NB4 (cell line): Measurements from ENCODE around the gene TMOD4.
"Not testable (repeated sequence)": the region's sequence is repeated elsewhere in the genome, so short reads cannot be mapped to it uniquely, and the experiment has no call there.

ENCODE experiments used
- DNase-seq: peaks from one replicate; pipeline ENCODE4 v3.0.0; 2010; ENCODE audit warnings: low read depth
- H3K4me3 ChIP-seq: one replicate; pipeline ENCODE4 v1.5.1; 2011; ENCODE audit warnings: mild to moderate bottlenecking, low read depth, low read length, moderate library complexity
- MYC ChIP-seq: IDR thresholded peaks from 2 replicates; pipeline ENCODE4 v1.6.1; 2011; ENCODE audit warnings: low read depth, low read length
- POLR2A ChIP-seq: IDR thresholded peaks from 2 replicates; pipeline ENCODE4 v1.6.1; 2011; ENCODE audit warnings: mild to moderate bottlenecking; ENCODE audit not compliant: insufficient read length; ENCODE audit errors: extremely low read depth
- TF ChIP-seq, protein P1 (sequence below): IDR thresholded peaks from 2 replicates; pipeline ENCODE4 v1.6.1; 2011; ENCODE audit warnings: low read depth, low read length
- TF ChIP-seq, protein P2 (sequence below): IDR thresholded peaks from one replicate; pipeline ENCODE4 v1.5.1; 2012; ENCODE audit warnings: low read depth, low read length

Gene TMOD4

DNA sequence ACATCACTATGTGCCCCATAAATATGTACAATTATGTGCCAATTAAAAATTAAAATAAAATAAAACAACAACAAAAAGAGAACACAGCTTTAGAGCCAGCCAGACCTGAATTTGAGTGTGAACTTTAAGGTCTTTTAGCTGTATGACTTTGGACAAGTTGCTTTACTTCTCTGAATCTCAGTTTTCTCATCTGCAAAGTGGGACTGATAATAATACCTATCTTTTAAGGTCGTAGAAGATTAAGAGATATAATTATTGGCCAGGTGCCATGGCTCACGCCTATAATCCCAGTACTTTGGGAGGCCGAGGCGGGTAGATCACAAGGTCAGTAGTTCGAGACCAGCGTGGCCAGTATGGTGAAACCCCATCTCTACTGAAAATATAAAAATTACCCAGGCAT lies 17.5 kb upstream of the TMOD4 start:
- no peak for DNase-seq
- TF ChIP-seq, protein P1, sequence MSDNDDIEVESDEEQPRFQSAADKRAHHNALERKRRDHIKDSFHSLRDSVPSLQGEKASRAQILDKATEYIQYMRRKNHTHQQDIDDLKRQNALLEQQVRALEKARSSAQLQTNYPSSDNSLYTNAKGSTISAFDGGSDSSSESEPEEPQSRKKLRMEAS: no peak
- TF ChIP-seq, protein P2, sequence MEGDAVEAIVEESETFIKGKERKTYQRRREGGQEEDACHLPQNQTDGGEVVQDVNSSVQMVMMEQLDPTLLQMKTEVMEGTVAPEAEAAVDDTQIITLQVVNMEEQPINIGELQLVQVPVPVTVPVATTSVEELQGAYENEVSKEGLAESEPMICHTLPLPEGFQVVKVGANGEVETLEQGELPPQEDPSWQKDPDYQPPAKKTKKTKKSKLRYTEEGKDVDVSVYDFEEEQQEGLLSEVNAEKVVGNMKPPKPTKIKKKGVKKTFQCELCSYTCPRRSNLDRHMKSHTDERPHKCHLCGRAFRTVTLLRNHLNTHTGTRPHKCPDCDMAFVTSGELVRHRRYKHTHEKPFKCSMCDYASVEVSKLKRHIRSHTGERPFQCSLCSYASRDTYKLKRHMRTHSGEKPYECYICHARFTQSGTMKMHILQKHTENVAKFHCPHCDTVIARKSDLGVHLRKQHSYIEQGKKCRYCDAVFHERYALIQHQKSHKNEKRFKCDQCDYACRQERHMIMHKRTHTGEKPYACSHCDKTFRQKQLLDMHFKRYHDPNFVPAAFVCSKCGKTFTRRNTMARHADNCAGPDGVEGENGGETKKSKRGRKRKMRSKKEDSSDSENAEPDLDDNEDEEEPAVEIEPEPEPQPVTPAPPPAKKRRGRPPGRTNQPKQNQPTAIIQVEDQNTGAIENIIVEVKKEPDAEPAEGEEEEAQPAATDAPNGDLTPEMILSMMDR: no peak
- TF ChIP-seq POLR2A (no peak), MYC (no peak)
- no peak overlapping the region for H3K4me3 ChIP-seq

DNA sequence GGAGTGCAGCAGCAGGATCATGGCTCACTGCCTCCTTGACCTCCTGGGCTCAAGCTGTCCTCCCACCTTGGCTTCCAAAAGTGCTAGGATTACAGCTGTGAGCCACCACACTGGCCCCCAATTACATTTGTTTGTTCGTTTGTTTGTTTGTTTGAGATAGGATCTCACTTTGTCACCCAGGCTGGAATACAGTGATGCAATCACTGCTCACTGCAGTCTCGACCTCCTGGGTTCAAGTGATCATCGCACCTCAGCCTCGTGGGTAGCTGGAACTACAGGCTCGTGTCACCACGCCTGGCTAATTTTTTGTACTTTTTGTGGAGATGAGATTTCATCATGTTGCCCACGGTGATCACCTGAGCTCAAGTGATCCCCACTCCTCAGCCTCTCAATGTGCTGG lies 16.3 kb upstream of the TMOD4 start:
- no peak overlapping the region for H3K4me3 ChIP-seq
- no peak for DNase-seq
- TF ChIP-seq POLR2A: no peak
- TF ChIP-seq MYC: no peak
- TF ChIP-seq, protein P2: no peak

DNA sequence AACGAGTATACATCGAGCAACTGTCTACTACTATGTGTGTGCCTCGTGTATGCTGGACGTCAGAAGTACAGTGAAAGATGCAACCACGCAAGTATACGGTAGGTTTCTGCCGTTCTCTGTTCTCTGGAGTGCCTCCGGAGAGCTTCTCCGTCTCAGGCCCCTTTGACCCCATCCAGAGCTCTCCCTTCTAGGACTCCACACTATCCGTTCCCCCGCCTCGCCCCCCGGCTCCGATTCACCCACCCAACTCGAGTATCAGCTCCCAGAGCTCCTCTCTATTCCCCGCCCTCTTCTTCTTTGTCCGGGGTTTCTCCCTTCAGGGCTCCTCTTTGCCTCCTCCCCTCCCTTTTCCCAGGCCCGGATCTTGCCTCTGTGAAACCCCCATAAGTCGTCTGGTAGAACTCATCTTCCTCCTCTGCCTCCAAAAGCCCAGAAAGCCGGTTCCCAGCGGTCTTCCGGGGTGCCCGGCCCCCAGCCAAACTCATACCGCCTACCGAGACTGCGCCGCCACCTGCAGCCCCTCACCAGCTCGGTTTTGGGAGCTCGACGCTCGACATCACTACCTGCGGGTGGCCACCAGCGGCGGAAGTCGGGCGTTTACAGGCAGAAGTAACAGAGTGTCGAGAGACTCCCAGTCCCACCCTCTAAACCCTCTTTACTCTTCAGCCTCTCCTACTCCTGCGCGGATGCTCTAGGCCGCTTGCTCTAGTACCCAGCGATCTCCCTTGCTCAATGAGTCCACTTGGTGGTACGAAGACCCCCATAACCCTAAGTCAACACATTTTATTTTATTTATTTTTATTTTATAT lies 14.1 kb upstream of the TMOD4 start, which contains the start of gene VPS72:
Gene VPS72 (minus strand): TSS at position 561 of the 809 bp plus-strand sequence. CDS start 76 bp downstream, at position 485.
- H3K4me3 ChIP-seq: peak within 1 kb of the TSS; percentile 96
- DNase-seq: peak; percentile 93
- TF ChIP-seq POLR2A (peak; percentile 72), MYC (peak; percentile 22; the same call in 1 of the 2 replicates)
- TF ChIP-seq, protein P2: no peak
- TF ChIP-seq, protein P1: peak; percentile 52

DNA sequence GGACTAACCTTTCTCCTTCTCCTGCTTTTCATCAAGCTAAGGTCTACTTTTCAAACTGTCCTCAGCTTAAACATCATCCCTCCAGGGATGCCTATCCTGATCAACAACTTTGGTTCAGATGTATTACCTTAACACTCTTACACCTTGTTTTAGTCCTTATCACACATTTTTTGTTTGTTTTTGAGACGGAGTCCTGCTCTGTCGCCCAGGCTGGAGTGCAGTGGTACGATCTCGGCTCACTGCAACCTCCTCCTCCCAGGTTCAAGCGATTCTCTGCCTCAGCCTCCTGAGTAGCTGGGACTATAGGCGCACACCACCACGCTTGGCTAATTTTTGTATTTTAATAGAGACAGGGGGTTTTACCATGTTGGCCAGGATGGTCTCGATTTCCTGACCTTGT lies 12.9 kb upstream of the TMOD4 start:
- H3K4me3 ChIP-seq: peak overlapping the region; percentile 96
- DNase-seq: not testable (repeated sequence)

DNA sequence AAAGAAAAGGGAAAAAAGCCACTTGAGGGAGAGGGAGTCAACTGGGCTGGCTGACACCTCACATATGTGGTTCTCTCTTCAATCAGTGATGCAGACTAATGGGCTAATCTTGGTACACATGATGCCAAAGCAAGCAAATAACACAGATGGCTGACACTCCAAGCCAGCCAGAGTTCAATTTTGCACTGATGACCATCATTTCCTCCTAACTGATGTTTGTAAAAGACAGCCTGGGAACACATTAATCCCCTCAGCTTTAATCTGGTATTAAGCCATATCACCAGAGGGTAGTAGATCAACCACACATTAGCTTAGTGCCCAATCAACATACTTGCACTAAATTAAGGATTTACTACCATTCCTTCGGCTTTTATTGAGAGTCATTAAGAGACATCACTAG lies 11.4 kb upstream of the TMOD4 start:
- TF ChIP-seq, protein P1: no peak
- TF ChIP-seq, protein P2: no peak
- TF ChIP-seq MYC (no peak), POLR2A (no peak)
- DNase-seq: no peak
- no peak overlapping the region for H3K4me3 ChIP-seq

DNA sequence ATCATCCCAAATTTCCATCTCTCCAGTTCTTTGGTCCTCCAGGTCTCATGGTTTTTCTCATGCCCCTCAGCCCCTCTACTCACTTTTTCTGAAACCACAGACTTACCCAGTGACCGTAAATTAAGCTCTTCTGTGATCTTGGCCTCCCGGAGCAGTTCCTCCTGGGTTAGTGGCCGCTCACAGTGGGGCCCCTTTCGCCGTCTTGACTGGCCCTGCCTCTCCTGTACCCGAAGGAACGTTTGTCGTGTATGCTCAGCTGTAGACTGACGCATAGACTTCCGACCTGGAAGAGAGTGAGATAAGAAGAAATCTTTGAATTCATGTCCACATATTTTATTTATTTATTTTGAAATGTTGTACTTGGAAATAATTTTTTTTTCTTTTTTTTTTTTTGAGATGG lies 8.4 kb upstream of the TMOD4 start:
- TF ChIP-seq, protein P2: no peak
- TF ChIP-seq POLR2A: no peak
- no peak for TF ChIP-seq MYC
- H3K4me3 ChIP-seq: no peak overlapping the region
- DNase-seq: no peak
